Endodermal cell (in vitro differentiated cells): ENCODE measurements around the gene ABHD4. TPM values are rescaled to one million over a fixed set of nuclear protein-coding genes. Genes with fewer than 3 reads are reported as not detected.
A peak's percentile ranks its signal among the peaks of the same experiment; 100 is the strongest.

ENCODE experiments used
- DNase-seq: peaks from one replicate; pipeline ENCODE4 v3.0.0-alpha.2; 2017
- H3K27ac ChIP-seq: 2 replicates; pipeline ENCODE4 v1.5.1; 2013; ENCODE audit warnings: mild to moderate bottlenecking, low read depth, low read length, moderate library complexity
- H3K27me3 ChIP-seq: 2 replicates; pipeline ENCODE4 v1.6.1; 2013; ENCODE audit warnings: mild to moderate bottlenecking, low read length, moderate library complexity; ENCODE audit not compliant: insufficient read depth, control insufficient read depth, poor library complexity, severe bottlenecking
- H3K36me3 ChIP-seq: 2 replicates; pipeline ENCODE4 v1.7.0; 2013; ENCODE audit warnings: mild to moderate bottlenecking, low read length, moderate library complexity; ENCODE audit not compliant: control insufficient read depth, insufficient read depth
- H3K4me1 ChIP-seq: one replicate; pipeline ENCODE4 v1.7.0; 2013; ENCODE audit warnings: low read length; ENCODE audit not compliant: control insufficient read depth, insufficient read depth
- H3K4me3 ChIP-seq: 2 replicates; pipeline ENCODE4 v1.5.1; 2013; ENCODE audit warnings: mild to moderate bottlenecking, low read length, moderate library complexity
- H3K9ac ChIP-seq: 2 replicates; pipeline ENCODE4 v1.6.1; 2013; ENCODE audit warnings: mild to moderate bottlenecking, low read length, moderate library complexity; ENCODE audit not compliant: poor library complexity, severe bottlenecking; ENCODE audit errors: extremely low read depth
- H3K9me3 ChIP-seq: 2 replicates; pipeline ENCODE4 v1.6.1; 2013; ENCODE audit warnings: mild to moderate bottlenecking, low read length, moderate library complexity; ENCODE audit not compliant: control insufficient read depth
- H3K27ac Mint-ChIP-seq: 2 replicates; pipeline ENCODE4 v1.8.0; 2020; ENCODE audit warnings: mixed read lengths
- H3K27me3 Mint-ChIP-seq: 2 replicates; pipeline ENCODE4 v1.8.0; 2021; ENCODE audit warnings: mild to moderate bottlenecking, mixed read lengths; ENCODE audit not compliant: insufficient read depth
- H3K36me3 Mint-ChIP-seq: 2 replicates; pipeline ENCODE4 v1.8.0; 2020; ENCODE audit warnings: low read depth, mixed read lengths
- H3K4me1 Mint-ChIP-seq: 2 replicates; pipeline ENCODE4 v1.8.0; 2020; ENCODE audit warnings: mixed read lengths
- H3K4me3 Mint-ChIP-seq: 2 replicates; pipeline ENCODE4 v1.8.0; 2020; ENCODE audit warnings: mild to moderate bottlenecking, moderate library complexity, mixed read lengths
- H3K9me3 Mint-ChIP-seq: 2 replicates; pipeline ENCODE4 v1.8.0; 2020; ENCODE audit warnings: mild to moderate bottlenecking, mixed read lengths
- WGBS, 2 experiments: methylation state at CpG; one replicate each; pipeline versions ENCODE4 v1.1.5 to v1.1.7; 2013; ENCODE audit warnings: missing lambda C conversion rate in 2 of 2, mixed read lengths in 1 of 2; ENCODE audit not compliant: insufficient coverage in 1 of 2, insufficient read length in 1 of 2; 5-methylcytosine and 5-hydroxymethylcytosine counted together
- total RNA-seq, 2 donors: library from RNA; stranded (reverse); fragmentation: NEBNext Ultra II Directional in 1 of 2; extraction: Animal tissue kit (Norgen Biotek cat#: 25700) in 1 of 2; gene quantifications; 2 replicates in 1 of 2; 3 replicates in 1 of 2; pipeline ENCODE4 v1.2.1, GENCODE V29; 2021
- TF ChIP-seq, protein P1 (sequence below): fragments of 200-600 bp; sonication (generic); conservative IDR thresholded peaks from 2 replicates; pipeline ENCODE4 v1.5.0; 2021; ENCODE audit warnings: antibody characterized with exemption, mild to moderate bottlenecking

The ABHD4 gene
- total RNA-seq, 2 donors from 2014 or later: 68.3 to 77.7 TPM

DNA sequence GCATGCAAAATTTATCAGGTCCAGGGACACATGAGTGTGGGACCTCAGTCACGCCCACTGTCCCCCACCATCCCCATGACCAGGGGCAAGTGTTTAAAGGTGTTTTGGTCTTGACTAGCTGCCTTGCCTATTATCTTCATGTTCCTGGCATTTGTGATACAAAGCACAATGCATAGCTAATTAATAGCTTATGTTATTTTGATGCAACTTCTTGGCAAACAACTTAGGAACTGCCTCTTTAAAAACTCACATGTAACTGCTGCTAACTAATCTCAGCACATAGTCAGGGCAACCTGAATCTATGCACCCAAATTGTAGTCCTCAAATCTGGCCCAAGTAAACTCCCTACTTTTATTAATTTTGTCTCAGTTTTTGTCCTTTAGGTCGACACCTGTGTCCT, 53.5 kb downstream of the ABHD4 start:
- Histone ChIP-seq H3K36me3 (no peaks in the 10 kb centered on the region), H3K4me1 (peaks cover 7% of the 10 kb centered on the region), H3K4me3 (no peak overlapping the region), H3K9ac (no peak overlapping the region), H3K27ac (no peak overlapping the region), H3K27me3 (no peaks in the 10 kb centered on the region), H3K9me3 (no peaks in the 10 kb centered on the region)
- Mint-ChIP-seq H3K27me3 (no peaks in the 10 kb centered on the region), H3K9me3 (no peaks in the 10 kb centered on the region), H3K27ac (no peak overlapping the region), H3K36me3 (no peaks in the 10 kb centered on the region), H3K4me3 (no peak overlapping the region), H3K4me1 (peaks cover 34% of the 10 kb centered on the region)
- no peak for DNase-seq
- WGBS, 2 experiments: 88 to 100% methylated on average over 1 to 2 of the region's 2 CpGs
- TF ChIP-seq, protein P1, sequence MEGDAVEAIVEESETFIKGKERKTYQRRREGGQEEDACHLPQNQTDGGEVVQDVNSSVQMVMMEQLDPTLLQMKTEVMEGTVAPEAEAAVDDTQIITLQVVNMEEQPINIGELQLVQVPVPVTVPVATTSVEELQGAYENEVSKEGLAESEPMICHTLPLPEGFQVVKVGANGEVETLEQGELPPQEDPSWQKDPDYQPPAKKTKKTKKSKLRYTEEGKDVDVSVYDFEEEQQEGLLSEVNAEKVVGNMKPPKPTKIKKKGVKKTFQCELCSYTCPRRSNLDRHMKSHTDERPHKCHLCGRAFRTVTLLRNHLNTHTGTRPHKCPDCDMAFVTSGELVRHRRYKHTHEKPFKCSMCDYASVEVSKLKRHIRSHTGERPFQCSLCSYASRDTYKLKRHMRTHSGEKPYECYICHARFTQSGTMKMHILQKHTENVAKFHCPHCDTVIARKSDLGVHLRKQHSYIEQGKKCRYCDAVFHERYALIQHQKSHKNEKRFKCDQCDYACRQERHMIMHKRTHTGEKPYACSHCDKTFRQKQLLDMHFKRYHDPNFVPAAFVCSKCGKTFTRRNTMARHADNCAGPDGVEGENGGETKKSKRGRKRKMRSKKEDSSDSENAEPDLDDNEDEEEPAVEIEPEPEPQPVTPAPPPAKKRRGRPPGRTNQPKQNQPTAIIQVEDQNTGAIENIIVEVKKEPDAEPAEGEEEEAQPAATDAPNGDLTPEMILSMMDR: no peak

DNA sequence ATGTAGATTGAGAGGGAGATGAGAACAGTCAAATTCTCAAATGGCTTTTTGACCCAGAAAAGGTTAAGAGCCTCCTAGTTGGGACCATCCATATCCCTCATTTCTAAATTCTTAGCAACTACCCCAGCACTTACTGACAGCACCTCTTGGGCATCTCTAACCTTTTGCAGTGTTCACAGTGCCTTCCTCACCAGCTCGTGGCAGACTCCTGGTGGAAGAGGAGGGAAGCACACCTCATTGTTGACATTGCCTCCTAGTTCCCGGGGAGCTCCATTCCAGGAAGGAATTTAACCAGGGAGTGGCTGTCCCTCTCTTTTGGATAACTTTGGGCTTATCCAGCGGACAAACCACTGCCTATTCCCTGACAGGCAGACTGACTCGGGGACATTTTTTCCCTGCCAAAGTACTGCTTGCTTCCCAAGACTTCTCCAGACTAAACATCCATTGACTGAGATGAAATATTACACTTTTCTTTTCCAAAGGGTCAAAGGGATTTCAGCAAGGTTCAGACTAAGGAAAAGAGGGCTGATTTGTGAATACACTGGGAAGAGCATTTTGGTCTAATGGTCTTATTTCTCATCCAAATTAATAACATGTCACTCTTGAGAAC, 55.0 kb downstream of the ABHD4 start:
- no peaks in the 10 kb centered on the region for H3K27me3 Mint-ChIP-seq
- TF ChIP-seq, protein P1: peak; percentile 90
- H3K36me3 ChIP-seq: no peaks in the 10 kb centered on the region
- WGBS, 2 experiments: 0 to 17% methylated on average over 2 to 4 of the region's 4 CpGs
- no peaks in the 10 kb centered on the region for H3K9me3 Mint-ChIP-seq
- H3K9me3 ChIP-seq: no peaks in the 10 kb centered on the region
- H3K9ac ChIP-seq: no peak overlapping the region
- peak overlapping the region; percentile 26 for H3K27ac Mint-ChIP-seq
- DNase-seq: peak; percentile 94
- H3K4me3 ChIP-seq: no peak overlapping the region
- no peaks in the 10 kb centered on the region for H3K36me3 Mint-ChIP-seq
- H3K27me3 ChIP-seq: no peaks in the 10 kb centered on the region
- peaks cover 47% of the 10 kb centered on the region for H3K4me1 Mint-ChIP-seq
- H3K4me3 Mint-ChIP-seq: no peak overlapping the region
- H3K4me1 ChIP-seq: peaks cover 13% of the 10 kb centered on the region
- H3K27ac ChIP-seq: no peak overlapping the region

DNA sequence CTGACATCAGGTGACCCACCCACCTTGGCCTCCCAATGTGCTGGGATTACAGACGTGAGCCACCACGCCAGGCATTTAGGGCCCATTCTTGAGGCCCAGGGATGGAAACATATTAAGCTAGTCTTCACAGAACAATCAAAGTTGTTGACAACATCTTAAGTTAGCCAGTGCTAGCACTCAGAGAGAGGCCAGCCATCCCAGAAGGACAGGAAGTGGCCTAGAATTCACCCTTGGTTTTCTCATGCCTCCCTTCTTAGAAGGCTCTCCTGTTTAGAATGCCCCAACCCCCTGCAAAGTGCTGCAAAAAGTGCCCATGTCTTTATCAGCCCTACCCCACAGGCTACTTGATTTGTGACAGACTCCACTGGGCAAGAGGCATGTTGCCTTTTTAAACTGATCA, 58.1 kb downstream of the ABHD4 start:
- peak overlapping the region; percentile 88 for H3K27ac Mint-ChIP-seq
- Histone ChIP-seq H3K9me3 (no peaks in the 10 kb centered on the region), H3K27me3 (no peaks in the 10 kb centered on the region), H3K27ac (no peak overlapping the region), H3K4me3 (no peak overlapping the region), H3K9ac (no peak overlapping the region), H3K4me1 (peaks cover 13% of the 10 kb centered on the region), H3K36me3 (no peaks in the 10 kb centered on the region)
- peaks cover 40% of the 10 kb centered on the region for H3K4me1 Mint-ChIP-seq
- TF ChIP-seq, protein P1: no peak
- H3K9me3 Mint-ChIP-seq: no peaks in the 10 kb centered on the region
- no peaks in the 10 kb centered on the region for H3K27me3 Mint-ChIP-seq
- no peak overlapping the region for H3K4me3 Mint-ChIP-seq
- H3K36me3 Mint-ChIP-seq: no peaks in the 10 kb centered on the region
- WGBS, 2 experiments: 95 to 100% methylated on average over 2 of the region's 2 CpGs
- DNase-seq: no peak
